WTC11 (cell line): ENCODE results near the gene RBMY1F.
"Not testable (repeated sequence)": the region's sequence is repeated elsewhere in the genome, so short reads cannot be mapped to it uniquely, and the experiment has no call there.

Source experiments
- GABPB1 ChIP-seq: sonication (generic); formaldehyde crosslinking; IDR thresholded peaks from 2 replicates; pipeline ENCODE4 v1.8.1; 2023; ENCODE audit warnings: mild to moderate bottlenecking, missing genetic modification reagents
- KAT7 ChIP-seq: sonication (generic); formaldehyde crosslinking; IDR thresholded peaks from 2 replicates; pipeline ENCODE4 v1.8.1; 2023; ENCODE audit warnings: missing genetic modification reagents, mild to moderate bottlenecking, borderline replicate concordance
- OVOL2 ChIP-seq: fragments of 250-450 bp; sonication (Bioruptor Pico); IDR thresholded peaks from 2 replicates; pipeline ENCODE4 v1.9.0; 2021; ENCODE audit warnings: mild to moderate bottlenecking, borderline replicate concordance
- SP1 ChIP-seq: sonication (generic); formaldehyde crosslinking; conservative IDR thresholded peaks from 2 replicates; pipeline ENCODE4 v1.8.1; 2022; ENCODE audit warnings: missing genetic modification reagents
- ZNF416 ChIP-seq: fragments of 250-450 bp; sonication (Bioruptor Pico); IDR thresholded peaks from 2 replicates; pipeline ENCODE4 v1.9.0; 2021; ENCODE audit warnings: mild to moderate bottlenecking, inconsistent platforms
- TF ChIP-seq, protein P1 (sequence below): fragments of 200-600 bp; IDR thresholded peaks from 2 replicates; pipeline ENCODE4 v1.8.0; 2022; ENCODE audit warnings: antibody characterized with exemption
- TF ChIP-seq, protein P2 (sequence below): sonication (generic); formaldehyde crosslinking; IDR thresholded peaks from 2 replicates; pipeline ENCODE4 v1.8.1; 2023; ENCODE audit warnings: mild to moderate bottlenecking, moderate library complexity, missing genetic modification reagents
- TF ChIP-seq, protein P3 (sequence below): sonication (generic); formaldehyde crosslinking; IDR thresholded peaks from 2 replicates; pipeline ENCODE4 v1.8.0; 2022; ENCODE audit warnings: mild to moderate bottlenecking, missing genetic modification reagents

DNA sequence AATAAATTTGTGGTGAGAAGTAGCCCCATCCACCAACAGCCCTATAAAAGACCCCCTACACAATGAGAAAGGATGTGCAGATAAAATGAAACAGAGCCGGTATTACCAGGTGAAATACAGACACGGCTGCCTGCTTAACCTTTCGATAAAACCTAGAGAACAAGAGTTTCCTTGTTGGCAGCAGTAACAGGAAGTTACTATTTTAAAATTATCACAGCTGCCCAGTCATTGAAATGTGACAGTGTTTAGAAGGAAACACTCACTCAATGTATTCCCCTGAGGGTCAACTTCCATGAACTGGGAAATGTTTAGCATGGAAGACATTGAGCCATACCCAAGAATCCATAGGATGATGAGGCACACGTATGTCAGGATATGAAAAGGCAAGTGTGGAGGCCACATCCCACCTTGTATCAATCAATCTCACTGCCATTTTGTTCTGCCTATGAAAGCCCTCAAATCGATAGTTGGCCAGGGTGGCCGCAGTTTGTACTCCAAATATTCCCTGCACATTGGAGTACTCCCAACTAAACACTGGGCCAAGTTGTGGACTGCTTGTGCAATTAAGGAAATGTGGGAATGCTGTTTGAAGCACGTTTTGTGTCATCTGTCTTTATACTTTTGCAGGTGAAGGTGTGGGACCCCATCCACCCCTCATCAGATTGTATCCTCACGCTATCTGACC lies 41.6 kb downstream of the RBMY1F start:
- TF ChIP-seq KAT7; OVOL2 (CRISPR knock-in tag); ZNF416 (CRISPR knock-in tag); SP1 (CRISPR knock-in tag); GABPB1 (CRISPR knock-in tag): not testable (repeated sequence)
- TF ChIP-seq, protein P1, sequence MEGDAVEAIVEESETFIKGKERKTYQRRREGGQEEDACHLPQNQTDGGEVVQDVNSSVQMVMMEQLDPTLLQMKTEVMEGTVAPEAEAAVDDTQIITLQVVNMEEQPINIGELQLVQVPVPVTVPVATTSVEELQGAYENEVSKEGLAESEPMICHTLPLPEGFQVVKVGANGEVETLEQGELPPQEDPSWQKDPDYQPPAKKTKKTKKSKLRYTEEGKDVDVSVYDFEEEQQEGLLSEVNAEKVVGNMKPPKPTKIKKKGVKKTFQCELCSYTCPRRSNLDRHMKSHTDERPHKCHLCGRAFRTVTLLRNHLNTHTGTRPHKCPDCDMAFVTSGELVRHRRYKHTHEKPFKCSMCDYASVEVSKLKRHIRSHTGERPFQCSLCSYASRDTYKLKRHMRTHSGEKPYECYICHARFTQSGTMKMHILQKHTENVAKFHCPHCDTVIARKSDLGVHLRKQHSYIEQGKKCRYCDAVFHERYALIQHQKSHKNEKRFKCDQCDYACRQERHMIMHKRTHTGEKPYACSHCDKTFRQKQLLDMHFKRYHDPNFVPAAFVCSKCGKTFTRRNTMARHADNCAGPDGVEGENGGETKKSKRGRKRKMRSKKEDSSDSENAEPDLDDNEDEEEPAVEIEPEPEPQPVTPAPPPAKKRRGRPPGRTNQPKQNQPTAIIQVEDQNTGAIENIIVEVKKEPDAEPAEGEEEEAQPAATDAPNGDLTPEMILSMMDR = not testable (repeated sequence)
- TF ChIP-seq, protein P2, sequence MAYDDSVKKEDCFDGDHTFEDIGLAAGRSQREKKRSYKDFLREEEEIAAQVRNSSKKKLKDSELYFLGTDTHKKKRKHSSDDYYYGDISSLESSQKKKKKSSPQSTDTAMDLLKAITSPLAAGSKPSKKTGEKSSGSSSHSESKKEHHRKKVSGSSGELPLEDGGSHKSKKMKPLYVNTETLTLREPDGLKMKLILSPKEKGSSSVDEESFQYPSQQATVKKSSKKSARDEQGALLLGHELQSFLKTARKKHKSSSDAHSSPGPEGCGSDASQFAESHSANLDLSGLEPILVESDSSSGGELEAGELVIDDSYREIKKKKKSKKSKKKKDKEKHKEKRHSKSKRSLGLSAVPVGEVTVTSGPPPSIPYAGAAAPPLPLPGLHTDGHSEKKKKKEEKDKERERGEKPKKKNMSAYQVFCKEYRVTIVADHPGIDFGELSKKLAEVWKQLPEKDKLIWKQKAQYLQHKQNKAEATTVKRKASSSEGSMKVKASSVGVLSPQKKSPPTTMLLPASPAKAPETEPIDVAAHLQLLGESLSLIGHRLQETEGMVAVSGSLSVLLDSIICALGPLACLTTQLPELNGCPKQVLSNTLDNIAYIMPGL (CRISPR knock-in tag) = not testable (repeated sequence)
- TF ChIP-seq, protein P3, sequence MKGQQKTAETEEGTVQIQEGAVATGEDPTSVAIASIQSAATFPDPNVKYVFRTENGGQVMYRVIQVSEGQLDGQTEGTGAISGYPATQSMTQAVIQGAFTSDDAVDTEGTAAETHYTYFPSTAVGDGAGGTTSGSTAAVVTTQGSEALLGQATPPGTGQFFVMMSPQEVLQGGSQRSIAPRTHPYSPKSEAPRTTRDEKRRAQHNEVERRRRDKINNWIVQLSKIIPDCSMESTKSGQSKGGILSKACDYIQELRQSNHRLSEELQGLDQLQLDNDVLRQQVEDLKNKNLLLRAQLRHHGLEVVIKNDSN (CRISPR knock-in tag) = not testable (repeated sequence)
